CD4-positive, alpha-beta T cell treated with Interferon alpha-2 for 1 hour (primary cell): ENCODE data around the gene GOLGA6L2.
"Not testable (repeated sequence)": the region's sequence is repeated elsewhere in the genome, so short reads cannot be mapped to it uniquely, and the experiment has no call there.

Experiments
- DNase-seq, 2 donors: peaks; one replicate each; pipeline ENCODE4 v3.0.0-alpha.2; 2020 to 2022

The GOLGA6L2 gene

GRCh38 chr15:23422946-23423708, 23.9 kb downstream of the GOLGA6L2 start:
- no peak for DNase-seq

- no peak for DNase-seq
Observed at GRCh38 chr15:23422099-23422945, 24.7 kb downstream of the GOLGA6L2 start.

- DNase-seq = no peak
Observed at GRCh38 chr15:23420806-23421575, 26.1 kb downstream of the GOLGA6L2 start.

- no peak for DNase-seq
Observed at GRCh38 chr15:23416349-23417276, 30.4 kb downstream of the GOLGA6L2 start.

GRCh38 chr15:23415866-23416265, 31.2 kb downstream of the GOLGA6L2 start:
- DNase-seq = not testable (repeated sequence)

- DNase-seq = no peak
Observed at GRCh38 chr15:23415321-23415865, 31.6 kb downstream of the GOLGA6L2 start.

- DNase-seq = not testable (repeated sequence)
Observed at GRCh38 chr15:23412881-23413600, 34.0 kb downstream of the GOLGA6L2 start.

- no peak for DNase-seq
Observed at GRCh38 chr15:23411841-23412240, 35.2 kb downstream of the GOLGA6L2 start.

- DNase-seq = no peak
Observed at GRCh38 chr15:23403550-23403949, 43.5 kb downstream of the GOLGA6L2 start.

- no peak for DNase-seq
Observed at GRCh38 chr15:23402544-23402943, 44.5 kb downstream of the GOLGA6L2 start.

GRCh38 chr15:23402140-23402539, 44.9 kb downstream of the GOLGA6L2 start:
- DNase-seq = no peak

GRCh38 chr15:23401627-23402026, 45.4 kb downstream of the GOLGA6L2 start:
- no peak for DNase-seq

GRCh38 chr15:23399207-23399606, 47.8 kb downstream of the GOLGA6L2 start:
- not testable (repeated sequence) for DNase-seq

GRCh38 chr15:23398357-23398756, 48.7 kb downstream of the GOLGA6L2 start:
- not testable (repeated sequence) for DNase-seq

- DNase-seq = no peak
Observed at GRCh38 chr15:23397779-23398178, 49.3 kb downstream of the GOLGA6L2 start.

- DNase-seq = no peak
Observed at GRCh38 chr15:23395832-23396231, 51.2 kb downstream of the GOLGA6L2 start.

GRCh38 chr15:23395030-23395692, 51.9 kb downstream of the GOLGA6L2 start:
- no peak for DNase-seq
